ENCODE measurements around the gene DNAJB14. TPM values are rescaled to one million over a fixed set of nuclear protein-coding genes. Genes with fewer than 3 reads are reported as not detected.
A peak's percentile ranks its signal among the peaks of the same experiment; 100 is the strongest.

The DNAJB14 gene
- total and polyA plus RNA-seq, 2 of the 13 experiments (the other 11 are each of a cell fraction or from before 2014, with no cell fraction given) = 9.1 to 38.1 TPM

DNA sequence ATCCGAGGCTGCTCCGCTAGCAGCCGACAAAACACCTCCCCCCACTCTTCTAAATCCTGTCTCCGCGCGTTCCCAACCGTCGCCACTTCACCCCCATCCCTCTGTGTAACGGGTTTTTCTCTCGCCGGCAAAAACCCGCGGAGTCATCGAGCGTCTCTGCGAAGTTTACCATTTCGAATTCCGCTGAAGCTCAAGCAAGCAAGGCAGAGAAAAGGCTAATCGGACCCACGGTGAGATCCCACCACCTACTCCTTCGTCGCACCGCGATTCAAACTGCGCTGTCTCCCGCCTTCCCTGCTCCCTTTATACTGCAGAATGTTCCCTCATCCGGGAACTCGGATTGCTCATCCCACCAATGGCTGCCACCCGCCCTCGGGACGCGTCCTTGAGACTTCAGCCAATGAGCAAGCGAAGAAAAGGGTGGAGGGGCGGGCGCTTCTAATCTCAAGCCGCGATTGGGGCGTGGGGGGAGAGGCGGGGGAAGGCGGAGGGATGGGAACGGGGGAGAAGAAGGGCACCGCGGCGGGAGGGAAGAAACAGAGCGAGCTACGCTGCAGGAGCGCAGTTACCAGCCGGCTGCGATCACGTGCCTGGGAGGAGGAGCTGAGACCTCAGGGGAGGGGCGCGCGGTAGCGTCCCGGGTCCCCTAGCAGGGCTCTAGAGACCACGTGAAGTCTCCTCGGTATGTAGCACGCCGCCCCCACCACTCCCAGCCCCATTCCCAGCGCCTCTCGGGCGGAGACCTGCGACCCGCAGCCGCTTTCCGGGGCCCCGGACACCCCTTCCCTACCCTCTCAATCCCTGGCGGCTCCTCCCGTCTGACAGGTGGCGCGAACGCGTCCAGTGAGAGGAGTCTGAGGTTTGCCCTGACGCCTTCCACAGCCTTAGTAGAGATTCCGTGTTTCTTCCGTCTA lies 3.8 kb upstream of the DNAJB14 start, which contains the start of gene H2AZ1 (continued):
- TF ChIP-seq, protein P1, sequence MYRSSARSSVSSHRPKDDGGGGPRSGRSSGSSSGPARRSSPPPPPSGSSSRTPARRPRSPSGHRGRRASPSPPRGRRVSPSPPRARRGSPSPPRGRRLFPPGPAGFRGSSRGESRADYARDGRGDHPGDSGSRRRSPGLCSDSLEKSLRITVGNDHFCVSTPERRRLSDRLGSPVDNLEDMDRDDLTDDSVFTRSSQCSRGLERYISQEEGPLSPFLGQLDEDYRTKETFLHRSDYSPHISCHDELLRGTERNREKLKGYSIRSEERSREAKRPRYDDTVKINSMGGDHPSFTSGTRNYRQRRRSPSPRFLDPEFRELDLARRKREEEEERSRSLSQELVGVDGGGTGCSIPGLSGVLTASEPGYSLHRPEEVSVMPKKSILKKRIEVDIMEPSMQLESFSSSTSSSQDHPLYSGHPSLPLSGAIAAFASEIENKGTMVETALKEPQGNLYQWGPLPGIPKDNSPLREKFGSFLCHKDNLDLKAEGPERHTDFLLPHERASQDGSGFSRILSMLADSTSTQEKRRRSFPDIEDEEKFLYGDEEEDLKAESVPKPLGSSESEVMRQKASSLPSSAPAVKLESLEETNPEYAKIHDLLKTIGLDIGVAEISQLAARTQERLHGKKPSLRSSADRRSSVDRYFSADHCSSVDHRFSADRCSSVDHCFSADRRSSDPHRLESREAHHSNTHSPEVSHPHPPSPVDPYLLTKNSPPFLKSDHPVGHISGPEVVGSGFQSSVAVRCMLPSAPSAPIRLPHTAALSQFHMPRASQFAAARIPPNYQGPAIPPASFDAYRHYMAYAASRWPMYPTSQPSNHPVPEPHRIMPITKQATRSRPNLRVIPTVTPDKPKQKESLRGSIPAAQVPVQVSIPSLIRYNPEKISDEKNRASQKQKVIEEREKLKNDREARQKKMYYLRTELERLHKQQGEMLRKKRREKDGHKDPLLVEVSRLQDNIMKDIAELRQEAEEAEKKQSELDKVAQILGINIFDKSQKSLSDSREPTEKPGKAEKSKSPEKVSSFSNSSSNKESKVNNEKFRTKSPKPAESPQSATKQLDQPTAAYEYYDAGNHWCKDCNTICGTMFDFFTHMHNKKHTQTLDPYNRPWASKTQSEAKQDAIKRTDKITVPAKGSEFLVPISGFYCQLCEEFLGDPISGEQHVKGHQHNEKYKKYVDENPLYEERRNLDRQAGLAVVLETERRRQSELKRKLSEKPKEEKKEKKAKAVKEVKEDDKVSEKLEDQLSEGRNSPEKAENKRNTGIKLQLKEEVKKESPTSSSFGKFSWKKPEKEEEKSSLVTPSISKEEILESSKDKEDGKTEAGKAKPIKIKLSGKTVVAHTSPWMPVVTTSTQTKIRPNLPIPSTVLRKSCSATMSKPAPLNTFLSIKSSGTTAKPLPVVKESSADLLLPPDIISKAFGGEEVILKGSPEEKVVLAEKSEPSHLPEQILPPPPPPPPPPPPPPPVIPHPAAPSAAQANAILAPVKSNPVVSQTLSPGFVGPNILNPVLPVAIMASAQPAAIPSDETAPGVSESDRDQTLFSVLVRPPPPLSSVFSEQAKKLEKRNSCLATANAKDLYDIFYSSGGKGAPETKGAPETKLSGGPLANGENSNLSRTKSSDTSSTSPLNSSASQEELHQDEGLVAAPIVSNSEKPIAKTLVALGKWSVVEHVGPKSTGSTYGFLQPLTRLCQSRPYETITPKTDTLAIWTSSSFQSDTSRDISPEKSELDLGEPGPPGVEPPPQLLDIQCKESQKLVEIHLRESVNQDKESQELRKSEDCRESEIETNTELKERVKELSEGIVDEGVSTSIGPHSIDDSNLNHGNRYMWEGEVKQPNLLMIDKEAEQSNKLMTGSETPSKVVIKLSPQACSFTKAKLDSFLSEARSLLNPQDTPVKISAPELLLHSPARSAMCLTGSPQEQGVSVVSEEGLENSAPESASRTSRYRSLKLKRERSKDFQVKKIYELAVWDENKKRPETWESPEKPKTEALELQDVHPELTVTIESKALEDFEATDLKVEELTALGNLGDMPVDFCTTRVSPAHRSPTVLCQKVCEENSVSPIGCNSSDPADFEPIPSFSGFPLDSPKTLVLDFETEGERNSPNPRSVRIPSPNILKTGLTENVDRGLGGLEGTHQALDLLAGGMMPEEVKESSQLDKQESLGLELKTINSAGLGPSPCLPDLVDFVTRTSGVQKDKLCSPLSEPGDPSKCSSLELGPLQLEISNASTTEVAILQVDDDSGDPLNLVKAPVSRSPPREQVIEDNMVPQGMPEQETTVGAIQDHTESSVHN (CRISPR knock-in tag; IDR thresholded peaks at IDR 0.05) = no peak
- TF ChIP-seq, protein P2, sequence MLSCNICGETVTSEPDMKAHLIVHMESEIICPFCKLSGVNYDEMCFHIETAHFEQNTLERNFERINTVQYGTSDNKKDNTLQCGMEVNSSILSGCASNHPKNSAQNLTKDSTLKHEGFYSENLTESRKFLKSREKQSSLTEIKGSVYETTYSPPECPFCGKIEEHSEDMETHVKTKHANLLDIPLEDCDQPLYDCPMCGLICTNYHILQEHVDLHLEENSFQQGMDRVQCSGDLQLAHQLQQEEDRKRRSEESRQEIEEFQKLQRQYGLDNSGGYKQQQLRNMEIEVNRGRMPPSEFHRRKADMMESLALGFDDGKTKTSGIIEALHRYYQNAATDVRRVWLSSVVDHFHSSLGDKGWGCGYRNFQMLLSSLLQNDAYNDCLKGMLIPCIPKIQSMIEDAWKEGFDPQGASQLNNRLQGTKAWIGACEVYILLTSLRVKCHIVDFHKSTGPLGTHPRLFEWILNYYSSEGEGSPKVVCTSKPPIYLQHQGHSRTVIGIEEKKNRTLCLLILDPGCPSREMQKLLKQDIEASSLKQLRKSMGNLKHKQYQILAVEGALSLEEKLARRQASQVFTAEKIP (CRISPR knock-in tag; IDR thresholded peaks at IDR 0.05; ENCODE audit: borderline replicate concordance) = no peak
- TF ChIP-seq MLLT10 (CRISPR knock-in tag; IDR thresholded peaks at IDR 0.05) = no peak
- TF ChIP-seq AKAP8 (CRISPR knock-in tag; IDR thresholded peaks at IDR 0.05) = no peak
- no peak for TF ChIP-seq FOXC1 (CRISPR knock-in tag; IDR thresholded peaks at IDR 0.05; ENCODE audit: borderline replicate concordance)
- no peak for TF ChIP-seq SMAD9 (CRISPR knock-in tag; IDR thresholded peaks at IDR 0.05)
- no peak for TF ChIP-seq ZNF121 (CRISPR knock-in tag; IDR thresholded peaks at IDR 0.05)
- TF ChIP-seq, protein P3, sequence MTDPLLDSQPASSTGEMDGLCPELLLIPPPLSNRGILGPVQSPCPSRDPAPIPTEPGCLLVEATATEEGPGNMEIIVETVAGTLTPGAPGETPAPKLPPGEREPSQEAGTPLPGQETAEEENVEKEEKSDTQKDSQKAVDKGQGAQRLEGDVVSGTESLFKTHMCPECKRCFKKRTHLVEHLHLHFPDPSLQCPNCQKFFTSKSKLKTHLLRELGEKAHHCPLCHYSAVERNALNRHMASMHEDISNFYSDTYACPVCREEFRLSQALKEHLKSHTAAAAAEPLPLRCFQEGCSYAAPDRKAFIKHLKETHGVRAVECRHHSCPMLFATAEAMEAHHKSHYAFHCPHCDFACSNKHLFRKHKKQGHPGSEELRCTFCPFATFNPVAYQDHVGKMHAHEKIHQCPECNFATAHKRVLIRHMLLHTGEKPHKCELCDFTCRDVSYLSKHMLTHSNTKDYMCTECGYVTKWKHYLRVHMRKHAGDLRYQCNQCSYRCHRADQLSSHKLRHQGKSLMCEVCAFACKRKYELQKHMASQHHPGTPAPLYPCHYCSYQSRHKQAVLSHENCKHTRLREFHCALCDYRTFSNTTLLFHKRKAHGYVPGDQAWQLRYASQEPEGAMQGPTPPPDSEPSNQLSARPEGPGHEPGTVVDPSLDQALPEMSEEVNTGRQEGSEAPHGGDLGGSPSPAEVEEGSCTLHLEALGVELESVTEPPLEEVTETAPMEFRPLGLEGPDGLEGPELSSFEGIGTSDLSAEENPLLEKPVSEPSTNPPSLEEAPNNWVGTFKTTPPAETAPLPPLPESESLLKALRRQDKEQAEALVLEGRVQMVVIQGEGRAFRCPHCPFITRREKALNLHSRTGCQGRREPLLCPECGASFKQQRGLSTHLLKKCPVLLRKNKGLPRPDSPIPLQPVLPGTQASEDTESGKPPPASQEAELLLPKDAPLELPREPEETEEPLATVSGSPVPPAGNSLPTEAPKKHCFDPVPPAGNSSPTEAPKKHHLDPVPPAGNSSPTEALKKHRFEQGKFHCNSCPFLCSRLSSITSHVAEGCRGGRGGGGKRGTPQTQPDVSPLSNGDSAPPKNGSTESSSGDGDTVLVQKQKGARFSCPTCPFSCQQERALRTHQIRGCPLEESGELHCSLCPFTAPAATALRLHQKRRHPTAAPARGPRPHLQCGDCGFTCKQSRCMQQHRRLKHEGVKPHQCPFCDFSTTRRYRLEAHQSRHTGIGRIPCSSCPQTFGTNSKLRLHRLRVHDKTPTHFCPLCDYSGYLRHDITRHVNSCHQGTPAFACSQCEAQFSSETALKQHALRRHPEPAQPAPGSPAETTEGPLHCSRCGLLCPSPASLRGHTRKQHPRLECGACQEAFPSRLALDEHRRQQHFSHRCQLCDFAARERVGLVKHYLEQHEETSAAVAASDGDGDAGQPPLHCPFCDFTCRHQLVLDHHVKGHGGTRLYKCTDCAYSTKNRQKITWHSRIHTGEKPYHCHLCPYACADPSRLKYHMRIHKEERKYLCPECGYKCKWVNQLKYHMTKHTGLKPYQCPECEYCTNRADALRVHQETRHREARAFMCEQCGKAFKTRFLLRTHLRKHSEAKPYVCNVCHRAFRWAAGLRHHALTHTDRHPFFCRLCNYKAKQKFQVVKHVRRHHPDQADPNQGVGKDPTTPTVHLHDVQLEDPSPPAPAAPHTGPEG (CRISPR knock-in tag; IDR thresholded peaks at IDR 0.05) = peak; percentile 64; the same call in 1 of the 2 replicates
- TF ChIP-seq, protein P4, sequence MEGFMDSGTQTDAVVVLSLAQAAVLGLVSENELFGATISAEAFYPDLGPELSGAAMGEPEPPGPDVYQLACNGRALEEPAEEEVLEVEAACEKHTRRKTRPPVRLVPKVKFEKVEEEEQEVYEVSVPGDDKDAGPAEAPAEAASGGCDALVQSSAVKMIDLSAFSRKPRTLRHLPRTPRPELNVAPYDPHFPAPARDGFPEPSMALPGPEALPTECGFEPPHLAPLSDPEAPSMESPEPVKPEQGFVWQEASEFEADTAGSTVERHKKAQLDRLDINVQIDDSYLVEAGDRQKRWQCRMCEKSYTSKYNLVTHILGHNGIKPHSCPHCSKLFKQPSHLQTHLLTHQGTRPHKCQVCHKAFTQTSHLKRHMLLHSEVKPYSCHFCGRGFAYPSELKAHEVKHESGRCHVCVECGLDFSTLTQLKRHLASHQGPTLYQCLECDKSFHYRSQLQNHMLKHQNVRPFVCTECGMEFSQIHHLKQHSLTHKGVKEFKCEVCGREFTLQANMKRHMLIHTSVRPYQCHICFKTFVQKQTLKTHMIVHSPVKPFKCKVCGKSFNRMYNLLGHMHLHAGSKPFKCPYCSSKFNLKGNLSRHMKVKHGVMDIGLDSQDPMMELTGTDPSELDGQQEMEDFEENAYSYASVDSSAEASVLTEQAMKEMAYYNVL (CRISPR knock-in tag; IDR thresholded peaks at IDR 0.05; ENCODE audit: borderline replicate concordance) = peak; percentile 50; the same call in 1 of the 2 replicates

Data from HepG2 (cell line).